Stimulated activated CD4-positive, alpha-beta T cell treated with anti-CD3 and anti-CD28 coated beads, Interleukin-2, amount 100 ng/mL, for 48 hours (primary cell): Measurements from ENCODE around the gene SFMBT2.
"Not testable (repeated sequence)": the region's sequence is repeated elsewhere in the genome, so short reads cannot be mapped to it uniquely, and the experiment has no call there.

Source experiments
- DNase-seq, 2 donors: peaks; one replicate each; pipeline ENCODE4 v3.0.0-alpha.2; 2020

Gene SFMBT2

DNA sequence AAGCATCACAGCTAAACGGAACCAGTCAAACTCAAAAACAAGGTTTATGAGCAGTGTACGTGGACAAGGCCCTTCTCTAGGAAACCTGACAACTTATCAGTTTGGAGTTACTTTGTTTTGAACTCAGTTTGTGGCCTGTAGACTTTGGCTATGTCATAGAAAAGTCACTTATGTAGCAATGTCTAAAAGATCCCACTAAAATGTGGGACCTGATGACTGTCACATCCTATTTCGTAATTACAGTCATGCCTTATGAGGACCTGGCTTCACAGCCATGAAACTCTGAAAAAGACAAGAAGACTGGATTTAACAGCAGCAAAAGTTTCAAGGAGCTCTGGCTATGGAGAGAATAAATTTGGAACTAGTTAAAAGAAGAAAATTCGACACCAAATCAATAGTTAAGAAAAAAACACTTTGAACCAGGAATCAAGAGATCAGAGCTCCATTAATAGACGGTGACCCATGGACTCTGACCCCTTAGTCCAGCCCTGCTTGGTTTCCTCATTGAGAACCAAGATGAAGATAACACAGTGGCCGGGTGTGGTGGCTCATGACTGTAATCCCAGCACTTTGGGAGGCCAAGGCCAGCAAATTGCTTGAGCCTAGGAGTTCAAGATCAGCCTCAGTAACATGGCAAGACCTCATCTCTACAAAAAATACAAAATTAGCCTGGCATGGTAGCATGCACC, 204.3 kb downstream of the SFMBT2 start:
- DNase-seq = no peak

DNA sequence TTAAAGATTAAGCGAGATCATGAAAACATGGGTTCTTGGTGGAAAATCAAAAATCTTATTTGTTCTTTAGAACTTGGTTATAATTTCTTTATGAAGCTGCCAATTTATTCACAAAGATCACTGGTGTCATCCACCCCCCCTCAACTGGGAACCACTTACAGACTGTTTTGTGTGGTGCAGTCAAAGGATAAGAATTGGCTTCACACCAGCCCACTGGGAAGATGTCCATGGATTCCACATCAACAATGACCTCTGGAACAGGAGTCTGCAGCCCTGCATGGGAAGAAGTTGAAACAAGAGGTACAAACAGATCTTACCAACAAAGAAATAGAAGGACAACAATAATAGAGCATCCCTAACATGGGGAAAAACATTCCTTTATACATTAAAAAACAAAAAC, 205.2 kb downstream of the SFMBT2 start:
- DNase-seq = no peak

DNA sequence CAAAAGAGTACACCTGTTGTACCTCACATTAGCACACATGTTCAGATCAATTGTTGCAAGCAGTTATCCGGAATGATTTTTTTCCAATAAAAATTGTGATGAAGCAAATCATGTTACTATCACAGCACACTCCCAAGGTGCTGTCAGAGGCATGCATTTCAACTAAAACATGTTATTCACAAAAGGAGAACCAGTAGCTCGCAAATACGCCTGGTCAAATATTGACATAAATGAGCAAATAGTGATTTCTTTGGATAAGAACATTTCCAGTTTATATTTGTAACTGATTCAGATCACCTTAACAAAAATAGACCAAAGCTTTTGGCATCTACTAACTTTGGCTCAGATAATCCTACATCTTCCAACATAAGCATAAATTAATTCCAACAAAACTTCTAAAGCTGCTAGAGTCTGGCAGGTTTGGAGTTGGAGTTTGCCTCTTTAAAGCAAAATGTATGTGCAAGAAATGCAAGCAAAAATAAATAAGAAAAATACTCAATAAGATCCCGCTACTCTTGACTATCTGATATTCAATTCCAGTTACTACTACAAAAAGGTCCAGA, 208.0 kb downstream of the SFMBT2 start:
- DNase-seq = no peak

DNA sequence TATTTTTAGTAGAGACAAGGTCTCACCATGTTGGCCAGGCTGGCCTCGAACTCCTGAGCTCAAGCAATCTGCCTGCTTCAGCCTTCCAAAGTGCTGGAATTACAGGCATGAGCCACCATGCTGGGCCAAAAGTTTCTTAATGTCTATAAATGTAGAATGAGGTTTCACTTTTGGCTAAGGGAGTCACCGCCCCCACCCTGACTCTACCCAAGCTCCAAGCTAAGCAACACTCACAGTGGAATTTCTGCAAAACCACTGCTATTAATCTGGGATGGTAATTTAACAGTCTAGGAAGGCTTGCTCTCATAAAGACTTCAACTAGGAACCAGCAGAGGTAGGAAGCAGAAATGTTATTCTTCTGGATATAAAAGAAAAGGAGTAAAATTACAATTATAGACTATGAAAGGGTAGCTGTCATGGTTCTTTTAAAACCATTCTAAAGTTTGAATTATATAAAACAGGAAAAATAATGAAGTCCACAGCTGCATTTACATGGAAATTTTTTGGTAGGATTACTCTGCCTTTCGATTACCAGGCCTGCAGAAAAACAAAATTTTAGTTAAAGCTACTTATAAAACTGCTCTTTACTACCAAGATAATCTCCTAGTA, 211.6 kb downstream of the SFMBT2 start:
- DNase-seq = no peak

DNA sequence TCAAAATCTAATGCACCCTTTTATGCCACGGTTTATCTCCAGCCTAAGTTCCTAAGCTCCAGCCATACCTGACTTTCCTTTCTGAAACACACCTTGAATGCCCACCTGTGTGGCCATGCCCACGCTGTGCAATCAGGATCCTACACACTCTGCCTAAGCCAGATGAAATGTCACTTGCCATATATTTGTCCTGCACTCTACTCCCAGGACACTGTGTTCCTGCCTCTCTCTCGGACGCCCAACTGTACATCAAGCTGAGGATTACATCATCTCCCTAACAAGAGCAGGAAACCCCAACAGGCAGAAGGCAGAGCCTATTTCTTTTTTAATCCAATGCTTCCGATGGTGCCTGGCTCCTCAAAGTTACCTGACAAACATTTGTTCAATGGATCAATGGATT, 214.6 kb downstream of the SFMBT2 start:
- DNase-seq = no peak

DNA sequence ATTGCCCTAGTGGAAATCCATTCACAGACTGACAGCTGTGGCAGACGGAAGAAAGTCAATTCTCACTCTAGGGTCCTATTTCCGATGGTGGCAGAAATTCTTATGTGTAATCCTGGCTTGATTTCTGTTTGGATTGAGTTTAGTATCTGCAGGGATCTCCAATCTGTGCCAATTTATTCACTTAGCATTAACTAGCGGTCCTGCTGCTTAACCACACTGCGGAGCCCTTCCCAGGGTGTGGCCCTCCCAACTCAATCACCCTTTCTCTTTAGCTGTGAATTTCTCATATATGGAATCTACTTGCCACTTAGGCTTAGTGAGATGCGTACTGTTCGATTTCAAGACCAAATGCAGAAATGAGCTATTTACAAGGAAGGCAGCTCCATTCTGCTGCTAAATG, 215.7 kb downstream of the SFMBT2 start:
- no peak for DNase-seq

DNA sequence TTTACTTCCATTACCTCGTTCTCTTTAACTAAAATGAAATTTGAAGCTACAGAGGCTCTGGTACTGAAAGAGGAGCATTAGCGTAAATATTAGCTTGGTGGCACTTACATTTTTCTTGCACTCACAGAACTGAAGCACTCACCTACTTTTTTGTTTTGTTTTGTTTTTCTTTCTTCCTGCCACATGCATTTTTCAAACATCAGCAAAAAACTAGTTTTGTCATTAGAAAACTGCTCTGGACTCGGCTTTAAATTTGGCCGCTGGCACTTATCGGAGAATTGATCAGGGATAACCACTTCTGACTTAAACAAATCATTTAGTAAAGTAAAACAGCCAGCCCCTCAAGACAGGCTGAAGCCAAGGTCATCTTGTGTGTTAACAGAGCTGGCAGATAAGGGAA, 216.3 kb downstream of the SFMBT2 start:
- DNase-seq = no peak

DNA sequence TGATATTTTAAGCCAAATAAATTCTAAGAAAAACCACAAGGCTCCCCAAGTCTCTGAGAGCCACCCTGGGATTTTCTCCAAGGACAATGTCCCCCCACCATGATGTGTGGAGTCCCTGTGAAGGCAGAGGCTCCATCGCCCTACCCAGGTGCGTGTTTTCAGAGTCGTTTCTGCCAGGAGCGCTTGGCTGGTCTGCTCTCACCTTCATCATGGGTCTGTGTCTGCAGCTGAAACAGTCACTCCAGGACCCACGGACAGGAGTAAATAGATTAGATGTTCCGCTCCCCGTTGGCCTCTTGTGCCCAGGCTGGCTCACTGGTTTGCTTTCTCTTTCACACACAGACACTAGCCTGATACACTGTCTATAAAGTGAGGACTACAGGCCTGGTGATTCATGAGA, 217.5 kb downstream of the SFMBT2 start:
- peak; percentile 21 to 31 for DNase-seq

DNA sequence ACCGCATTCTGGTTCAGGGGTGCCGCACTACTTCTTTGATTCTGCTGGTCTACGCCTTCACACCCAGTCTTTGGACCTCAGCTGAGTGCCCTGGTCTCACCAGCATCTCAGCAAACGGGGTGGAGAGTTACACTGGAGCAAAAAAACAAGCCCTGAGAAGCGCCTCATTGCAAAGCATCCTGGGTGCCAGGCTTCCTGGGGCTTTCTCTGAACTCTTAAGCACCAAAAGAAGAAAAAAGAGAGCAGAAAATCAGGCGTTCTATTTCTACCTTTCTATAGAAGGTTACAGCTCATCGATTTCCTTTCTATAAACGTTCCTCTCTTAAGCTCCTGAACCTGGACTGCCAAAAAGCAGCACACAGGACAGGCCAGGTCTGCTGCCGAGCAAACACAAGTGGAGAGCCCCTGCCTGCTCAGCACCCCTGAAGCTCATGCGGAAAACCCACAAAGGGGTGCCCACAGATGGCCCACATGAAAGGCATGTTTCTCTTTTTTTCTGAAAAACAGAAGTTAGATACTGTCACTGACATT, 217.9 kb downstream of the SFMBT2 start:
- peak; percentile 14 to 32 for DNase-seq

DNA sequence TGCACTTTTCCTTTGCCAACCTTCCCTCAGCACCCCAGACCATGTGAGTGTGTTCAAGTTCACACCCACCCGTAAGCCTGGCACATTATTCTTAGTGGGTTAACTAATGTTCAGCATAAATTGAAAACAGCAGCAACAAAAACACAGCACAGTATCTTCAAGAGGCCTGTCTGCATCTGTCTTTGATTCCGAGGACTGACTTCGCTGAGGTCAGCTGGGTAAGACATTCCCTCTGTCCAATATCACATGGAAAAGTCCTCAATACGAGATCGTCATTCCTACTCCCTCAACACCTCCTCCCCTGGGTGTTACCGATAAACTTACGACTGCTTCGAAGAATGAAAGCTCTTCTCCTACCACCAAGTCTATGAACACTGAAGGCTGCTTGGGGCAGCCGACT, 218.8 kb downstream of the SFMBT2 start:
- no peak for DNase-seq

DNA sequence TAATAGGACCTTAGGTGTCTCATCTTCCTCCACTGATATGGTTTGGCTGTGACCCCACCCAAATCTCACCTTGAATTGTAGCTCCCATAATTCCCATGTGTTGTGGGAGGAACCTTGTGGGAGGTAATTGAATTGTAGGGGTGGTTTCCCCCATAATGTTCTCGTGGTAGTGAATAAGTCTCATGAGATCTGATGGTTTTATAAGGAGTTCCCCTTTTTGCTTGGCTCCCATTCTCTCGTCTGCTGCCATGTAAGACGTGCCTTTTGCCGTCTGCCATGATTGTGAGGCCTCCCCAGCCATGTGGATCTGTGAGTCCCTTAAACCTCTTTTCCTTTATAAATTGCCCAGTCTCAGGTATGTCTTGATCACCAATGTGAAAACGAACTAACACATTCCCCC, 220.1 kb downstream of the SFMBT2 start:
- not testable (repeated sequence) for DNase-seq

DNA sequence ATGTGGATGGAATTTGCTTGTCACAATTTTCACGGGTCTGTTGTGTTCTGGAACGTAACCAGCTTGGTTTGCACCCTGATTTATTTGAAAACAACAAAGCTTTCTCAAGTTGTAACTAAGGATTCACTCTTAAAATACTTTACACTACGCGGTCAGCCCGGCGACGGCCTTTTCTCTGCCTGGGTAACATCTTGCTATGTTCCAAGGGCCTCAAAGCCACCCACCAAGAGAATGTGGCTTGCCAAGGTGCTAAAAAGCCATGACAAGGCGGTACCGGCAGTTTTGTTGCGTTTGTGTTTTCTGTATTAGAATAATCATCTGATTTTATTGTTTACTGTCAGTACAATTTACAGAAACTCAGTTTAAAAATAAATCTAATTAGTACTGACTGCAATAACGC, 220.9 kb downstream of the SFMBT2 start:
- DNase-seq = no peak

DNA sequence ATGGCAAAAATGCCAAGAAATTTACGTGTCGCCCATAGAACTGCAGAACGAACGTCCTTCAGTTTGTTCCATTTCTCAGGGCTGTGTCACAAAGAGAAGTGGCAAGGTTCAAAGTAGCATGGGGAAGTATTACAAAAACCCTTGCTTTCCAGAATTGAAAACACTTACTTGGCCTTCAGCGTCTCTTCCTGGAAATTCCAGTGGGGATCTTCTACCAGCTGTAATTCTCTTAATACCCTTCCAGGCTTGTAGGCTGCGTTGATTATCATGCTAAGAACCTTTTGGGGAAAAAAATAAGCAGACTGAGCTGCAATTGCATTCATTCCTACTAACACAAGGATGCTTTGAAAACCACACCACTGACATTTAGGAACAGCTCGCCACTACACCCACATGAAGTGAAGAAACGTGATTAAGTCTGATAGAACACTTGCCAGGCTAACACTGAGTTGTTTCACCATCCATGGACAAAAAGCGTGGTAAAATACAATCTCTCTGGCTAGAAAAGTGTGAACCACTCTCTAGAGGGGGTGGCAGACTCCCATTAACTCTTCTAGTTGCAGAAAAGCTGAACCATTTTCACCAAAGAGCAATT, 222.3 kb downstream of the SFMBT2 start:
- no peak for DNase-seq

DNA sequence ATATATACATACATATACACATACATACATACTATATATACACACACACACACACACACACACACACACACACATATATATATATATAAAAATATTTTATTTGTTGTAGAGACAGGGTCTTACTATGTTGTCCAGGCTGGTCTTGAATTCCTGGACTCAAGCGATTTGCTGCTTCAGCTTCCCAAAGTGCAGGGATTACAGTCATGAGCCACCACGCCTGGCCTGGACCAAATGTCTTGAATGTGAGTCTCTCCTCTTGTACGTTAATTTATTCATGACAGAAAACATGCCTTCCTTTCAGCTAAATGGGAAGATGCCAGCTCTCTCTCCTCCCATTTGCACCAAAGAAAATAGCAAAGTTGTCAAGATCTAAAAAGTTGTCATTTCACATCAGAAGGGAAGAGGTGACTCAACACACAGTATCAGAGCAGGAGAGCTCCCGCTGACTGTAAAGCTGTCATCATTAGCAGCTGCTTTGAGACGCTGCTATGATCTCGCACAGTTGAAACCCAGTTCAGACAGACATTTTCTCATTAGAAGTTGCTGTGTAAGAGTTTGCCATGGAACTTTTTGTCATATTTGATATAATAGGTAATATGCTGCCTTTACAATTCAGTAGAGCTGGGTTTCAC, 224.3 kb downstream of the SFMBT2 start:
- DNase-seq = no peak

DNA sequence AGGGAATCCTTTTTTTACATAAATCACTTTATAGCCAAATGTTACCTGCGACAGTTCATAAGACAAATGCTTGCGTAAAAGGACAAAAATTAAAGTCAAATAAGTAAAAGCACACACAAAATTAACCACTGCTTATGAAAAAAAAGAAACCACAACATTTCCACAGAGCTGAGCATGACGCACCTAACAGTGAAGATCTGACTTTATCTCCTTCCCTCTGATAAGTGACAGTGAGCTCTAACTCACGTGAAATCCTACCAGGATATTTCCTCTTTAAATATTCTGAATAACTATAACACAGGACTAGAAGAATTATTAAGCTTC, 225.5 kb downstream of the SFMBT2 start:
- DNase-seq = no peak

DNA sequence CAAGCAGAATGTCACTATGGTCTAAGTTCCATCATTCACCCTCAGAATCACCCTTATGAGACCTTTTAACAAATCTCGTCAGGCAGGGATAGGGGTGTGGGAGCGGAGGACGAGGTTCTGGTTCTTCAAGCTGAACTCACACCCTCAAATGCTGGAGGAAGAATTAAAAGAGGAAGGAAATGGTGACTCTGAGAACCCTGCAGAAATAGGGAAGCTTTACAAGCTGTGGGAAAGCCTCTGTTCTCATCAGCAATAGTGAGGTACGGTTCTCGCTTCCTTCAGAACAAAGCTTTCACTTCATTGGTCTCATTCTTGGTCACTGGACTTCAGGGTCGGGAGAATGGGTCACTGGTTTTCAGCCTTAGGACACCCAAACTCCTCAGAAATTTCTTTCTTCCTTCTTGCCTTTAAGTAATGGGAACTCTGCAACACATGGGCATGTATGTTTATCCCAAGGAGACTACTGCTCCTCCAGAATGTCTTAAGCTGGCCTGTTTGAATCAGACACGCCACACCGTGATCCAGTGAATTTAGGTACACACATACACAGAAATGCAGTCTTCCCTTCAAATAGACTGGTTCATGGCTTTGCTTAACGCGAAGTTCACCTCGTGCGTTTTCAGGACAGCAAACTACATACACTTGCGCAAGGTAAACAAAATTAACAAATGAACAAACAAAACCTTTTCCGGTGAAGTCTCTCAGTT, 226.0 kb downstream of the SFMBT2 start:
- no peak for DNase-seq

DNA sequence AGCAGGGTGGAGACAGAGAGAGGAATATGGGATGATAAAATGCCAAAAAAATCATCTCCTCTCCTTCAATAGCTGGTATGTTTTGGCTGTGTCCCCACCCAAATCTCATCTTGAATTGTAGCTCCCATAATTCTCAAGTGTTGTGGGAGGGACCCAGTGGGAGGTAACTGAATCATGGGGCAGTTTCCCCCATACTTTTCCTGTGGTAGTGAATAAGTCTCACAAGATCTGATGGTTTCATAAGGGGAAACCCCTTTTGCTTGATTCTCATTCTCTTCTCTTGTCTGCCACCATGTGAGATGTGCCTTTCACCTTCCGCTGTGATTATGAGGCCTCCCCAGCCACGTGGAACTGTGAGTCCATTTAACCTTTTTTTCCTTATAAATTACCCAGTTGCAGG, 226.7 kb downstream of the SFMBT2 start:
- DNase-seq = not testable (repeated sequence)

DNA sequence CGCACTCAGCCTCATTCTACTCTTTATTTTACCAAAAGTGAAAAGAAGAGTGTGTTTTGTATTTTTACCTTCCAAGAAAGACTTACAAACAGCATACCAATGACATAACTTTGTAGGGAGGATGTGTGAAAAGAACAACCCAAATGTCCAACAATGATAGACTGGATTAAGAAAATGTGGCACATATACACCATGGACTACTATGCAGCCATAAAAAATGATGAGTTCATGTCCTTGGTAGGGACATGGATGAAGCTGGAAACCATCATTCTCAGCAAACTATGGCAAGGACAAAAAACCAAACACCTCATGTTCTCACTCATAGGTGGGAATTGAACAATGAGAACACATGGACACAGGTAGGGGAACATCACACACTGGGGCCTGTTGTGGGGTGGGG, 228.5 kb downstream of the SFMBT2 start:
- not testable (repeated sequence) for DNase-seq

DNA sequence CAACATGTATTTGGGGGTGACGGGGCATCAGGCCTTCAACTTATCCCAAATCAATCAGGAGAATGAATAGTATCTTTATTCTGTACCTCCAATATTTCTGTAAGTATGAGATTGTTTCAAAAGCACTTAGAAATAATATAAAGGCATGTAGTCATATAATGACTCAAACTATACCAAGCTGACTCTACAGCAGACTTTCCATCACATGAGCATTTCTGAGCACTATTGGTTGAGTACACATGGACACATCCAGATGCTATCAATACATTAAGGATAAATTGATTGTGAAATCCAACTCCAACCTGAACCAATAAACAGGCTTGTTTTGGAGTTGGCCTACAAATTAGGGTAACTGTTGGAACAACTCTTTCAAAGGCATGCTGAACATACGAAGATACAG, 229.4 kb downstream of the SFMBT2 start:
- no peak for DNase-seq

DNA sequence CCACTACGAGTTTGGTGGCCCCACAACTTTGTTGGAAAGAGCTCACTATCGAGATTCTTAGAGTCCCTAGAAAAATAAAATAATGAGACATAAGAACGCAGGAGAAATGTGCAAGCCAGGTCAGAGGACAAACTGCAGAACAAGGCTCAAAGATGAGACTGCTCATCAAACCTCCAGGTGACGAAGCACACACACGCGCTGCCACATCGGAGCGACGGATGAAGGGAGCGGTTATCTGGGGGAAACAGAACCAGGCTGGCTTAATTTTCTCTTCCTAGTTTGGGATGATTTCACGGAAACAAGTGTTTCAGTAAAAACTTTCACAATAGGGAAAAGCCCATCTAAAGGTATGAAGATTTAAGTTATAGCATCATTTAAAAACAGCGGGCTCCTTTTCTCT, 231.3 kb downstream of the SFMBT2 start:
- DNase-seq = no peak

DNA sequence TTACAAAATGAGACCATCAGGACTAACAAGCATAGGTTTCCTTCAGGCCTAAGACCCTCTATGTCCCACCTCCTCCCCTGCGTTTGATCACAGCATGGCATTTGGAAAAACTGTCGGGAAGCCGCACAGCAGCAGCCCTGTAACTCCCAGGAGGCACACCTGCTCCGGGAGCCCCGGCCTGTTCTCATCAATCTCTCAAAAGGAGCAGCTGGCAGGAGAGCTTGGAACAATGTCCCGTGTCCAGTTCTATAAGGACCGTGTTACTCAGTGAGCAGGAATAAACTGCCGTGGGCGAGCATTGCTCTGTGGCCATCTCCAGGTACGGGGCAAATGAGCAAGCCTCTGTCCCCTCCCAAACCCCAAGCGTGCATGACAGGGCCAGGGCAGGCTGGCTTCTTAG, 236.9 kb downstream of the SFMBT2 start:
- no peak for DNase-seq

DNA sequence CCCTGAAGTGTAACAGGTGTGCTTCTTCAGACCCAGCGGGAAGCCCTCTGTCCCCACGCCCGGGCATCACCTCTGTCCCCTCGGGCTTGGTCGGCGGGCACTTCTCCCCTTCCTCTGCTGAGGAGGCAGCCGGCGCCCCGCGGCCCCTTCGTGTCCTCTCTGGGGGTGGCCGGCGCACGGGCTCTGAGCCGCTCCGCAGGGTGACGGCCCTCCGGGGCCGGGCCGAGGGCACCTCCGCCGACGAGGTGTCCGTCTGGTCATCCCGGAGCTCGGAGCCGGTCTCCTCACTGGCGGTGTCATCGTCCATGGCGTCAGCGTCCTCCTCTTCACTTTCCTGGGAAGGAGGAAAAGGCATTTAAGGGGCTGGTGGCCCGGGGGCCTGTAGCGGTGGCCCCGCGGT, 239.0 kb downstream of the SFMBT2 start:
- no peak for DNase-seq
